Trophoblast cell (in vitro differentiated cells and primary cell): Measurements from ENCODE around the gene CACNA1G.

Experiments used
- DNase-seq, 2 donors: peaks; one replicate each; pipeline ENCODE4 v3.0.0-alpha.2; 2016
- H2AFZ ChIP-seq: 2 replicates; pipeline ENCODE4 v1.6.1; 2013; ENCODE audit warnings: low read length, moderate library complexity, mild to moderate bottlenecking; ENCODE audit not compliant: insufficient read depth, poor library complexity
- H2AK5ac ChIP-seq: 2 replicates; pipeline ENCODE4 v1.6.1; 2013; ENCODE audit warnings: mild to moderate bottlenecking, low read length
- H2BK120ac ChIP-seq: 2 replicates; pipeline ENCODE4 v1.6.1; 2013; ENCODE audit warnings: low read length, mild to moderate bottlenecking, moderate library complexity; ENCODE audit not compliant: insufficient read depth, poor library complexity
- H2BK12ac ChIP-seq: 2 replicates; pipeline ENCODE4 v1.6.1; 2013; ENCODE audit warnings: mild to moderate bottlenecking, low read length, moderate library complexity
- H2BK5ac ChIP-seq: 2 replicates; pipeline ENCODE4 v1.6.1; 2013; ENCODE audit warnings: low read length, low read depth, moderate library complexity, mild to moderate bottlenecking; ENCODE audit not compliant: poor library complexity
- H3K14ac ChIP-seq: 2 replicates; pipeline ENCODE4 v1.6.1; 2013; ENCODE audit warnings: mild to moderate bottlenecking, low read length
- H3K18ac ChIP-seq: 2 replicates; pipeline ENCODE4 v1.6.1; 2013; ENCODE audit warnings: mild to moderate bottlenecking, low read length
- H3K23ac ChIP-seq: 2 replicates; pipeline ENCODE4 v1.6.1; 2013; ENCODE audit warnings: low read length
- H3K27ac ChIP-seq: 2 replicates; pipeline ENCODE4 v1.5.1; 2013; ENCODE audit warnings: low read depth, mild to moderate bottlenecking, inconsistent platforms, low read length, moderate library complexity
- H3K27me3 ChIP-seq: 2 replicates; pipeline ENCODE4 v1.6.1; 2013; ENCODE audit warnings: inconsistent platforms, mild to moderate bottlenecking, low read length, moderate library complexity; ENCODE audit not compliant: insufficient read depth
- H3K36me3 ChIP-seq, 2 experiments: 1 replicate in 1 of 2; 2 replicates in 1 of 2; pipeline ENCODE4 v1.6.1; 2013; ENCODE audit warnings: low read length in 2 of 2, mild to moderate bottlenecking in 2 of 2, moderate library complexity in 1 of 2; ENCODE audit not compliant: insufficient read depth in 2 of 2, control insufficient read depth in 1 of 2
- H3K4ac ChIP-seq: 2 replicates; pipeline ENCODE4 v1.6.1; 2013; ENCODE audit warnings: low read depth, mild to moderate bottlenecking, low read length, moderate library complexity
- H3K4me1 ChIP-seq, 2 experiments: 1 replicate in 1 of 2; 2 replicates in 1 of 2; pipeline ENCODE4 v1.6.1; 2013; ENCODE audit warnings: low read length in 2 of 2, mild to moderate bottlenecking in 2 of 2, moderate library complexity in 1 of 2; ENCODE audit not compliant: insufficient read depth in 2 of 2, control insufficient read depth in 1 of 2
- H3K4me2 ChIP-seq: 2 replicates; pipeline ENCODE4 v1.6.1; 2013; ENCODE audit warnings: inconsistent platforms, mild to moderate bottlenecking, low read length, moderate library complexity
- H3K4me3 ChIP-seq: 2 replicates; pipeline ENCODE4 v1.5.1; 2013; ENCODE audit warnings: mild to moderate bottlenecking, low read depth, low read length, inconsistent platforms
- H3K79me1 ChIP-seq: one replicate; pipeline ENCODE4 v1.6.1; 2013; ENCODE audit warnings: low read length
- H3K79me2 ChIP-seq: 2 replicates; pipeline ENCODE4 v1.6.1; 2013; ENCODE audit warnings: low read length, mild to moderate bottlenecking; ENCODE audit not compliant: control insufficient read depth, insufficient read depth, poor library complexity
- H3K9ac ChIP-seq: 2 replicates; pipeline ENCODE4 v1.6.1; 2013; ENCODE audit warnings: mild to moderate bottlenecking, low read length
- H3K9me3 ChIP-seq: 2 replicates; pipeline ENCODE4 v1.6.1; 2013; ENCODE audit warnings: low read depth, mild to moderate bottlenecking, control low read depth, inconsistent platforms, low read length; ENCODE audit not compliant: insufficient read depth
- H4K12ac ChIP-seq: 2 replicates; pipeline ENCODE4 v1.6.1; 2013; ENCODE audit warnings: low read depth, mild to moderate bottlenecking, low read length, moderate library complexity
- H4K8ac ChIP-seq: 2 replicates; pipeline ENCODE4 v1.6.1; 2013; ENCODE audit warnings: low read depth, mild to moderate bottlenecking, low read length, moderate library complexity
- H4K91ac ChIP-seq: one replicate; pipeline ENCODE4 v1.6.1; 2013; ENCODE audit warnings: low read depth, mild to moderate bottlenecking, low read length, moderate library complexity
- WGBS: extraction: QIAGEN DNeasy Blood & Tissue Kit; methylation state at CpG from one replicate; pipeline ENCODE4 v1.1.7; 2013; ENCODE audit warnings: missing lambda C conversion rate; ENCODE audit not compliant: insufficient read length, insufficient coverage; ENCODE audit errors: extremely low coverage; 5-methylcytosine and 5-hydroxymethylcytosine counted together

CACNA1G gene

DNA sequence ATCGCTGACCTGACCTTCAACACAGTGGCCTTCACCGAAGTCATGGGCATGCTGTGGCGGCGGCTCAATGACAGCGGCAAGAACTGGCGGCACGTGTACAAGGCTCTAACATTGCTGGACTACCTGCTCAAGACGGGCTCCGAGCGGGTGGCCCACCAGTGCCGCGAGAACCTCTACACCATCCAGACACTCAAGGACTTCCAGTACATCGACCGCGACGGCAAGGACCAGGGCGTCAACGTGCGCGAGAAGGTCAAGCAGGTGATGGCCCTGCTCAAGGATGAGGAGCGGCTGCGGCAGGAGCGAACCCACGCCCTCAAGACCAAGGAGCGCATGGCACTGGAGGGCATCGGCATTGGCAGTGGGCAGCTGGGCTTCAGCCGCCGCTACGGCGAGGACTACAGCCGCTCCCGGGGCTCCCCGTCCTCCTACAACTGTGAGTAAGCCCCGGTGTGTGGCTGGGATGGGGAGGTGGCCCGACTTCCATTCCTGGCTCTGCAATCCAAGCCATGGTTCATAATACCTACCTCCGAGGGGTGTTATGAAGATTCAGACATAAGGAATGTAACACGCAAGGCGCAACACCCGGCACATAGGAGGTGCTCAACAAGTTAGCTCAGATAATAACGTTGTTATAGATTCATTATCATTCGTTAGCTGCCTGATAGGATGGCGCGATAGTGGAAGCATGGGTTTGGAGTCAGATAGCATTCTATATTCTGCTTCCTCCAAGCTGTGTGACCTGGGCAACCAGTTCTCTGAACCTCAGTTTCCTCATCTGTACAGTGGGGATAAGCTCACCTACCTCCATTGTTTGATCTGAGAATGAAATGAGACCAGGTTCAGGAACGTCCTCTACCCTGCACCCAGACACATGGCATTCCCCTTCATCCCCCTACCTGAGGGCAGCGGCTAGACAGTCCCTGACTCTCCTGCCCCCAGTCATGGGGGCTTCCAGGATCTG lies 23.6 kb upstream of the CACNA1G start:
- H2AFZ ChIP-seq = no peak overlapping the region
- H2BK5ac ChIP-seq = no peak overlapping the region
- no peaks in the 10 kb centered on the region for H3K27me3 ChIP-seq
- peaks cover 6% of the 10 kb centered on the region for H3K79me2 ChIP-seq
- H3K18ac ChIP-seq = no peak overlapping the region
- no peak overlapping the region for H4K91ac ChIP-seq
- no peak overlapping the region for H2AK5ac ChIP-seq
- H3K14ac ChIP-seq = no peak overlapping the region
- H3K9ac ChIP-seq = no peak overlapping the region
- no peak for DNase-seq
- peaks cover 40 to 42% of the 10 kb centered on the region in 2 experiments for H3K36me3 ChIP-seq
- H3K4ac ChIP-seq = no peak overlapping the region
- H2BK12ac ChIP-seq = no peak overlapping the region
- H3K4me1 ChIP-seq = peaks cover 35 to 39% of the 10 kb centered on the region in 2 experiments
- H3K27ac ChIP-seq = no peak overlapping the region
- no peak overlapping the region for H3K4me3 ChIP-seq
- no peak overlapping the region for H3K4me2 ChIP-seq
- no peaks in the 10 kb centered on the region for H3K9me3 ChIP-seq
- WGBS = no CpG with 5 or more reads among the region's 45 CpGs
- no peak overlapping the region for H3K23ac ChIP-seq
- H4K12ac ChIP-seq = no peak overlapping the region
- H3K79me1 ChIP-seq = peaks cover 28% of the 10 kb centered on the region
- H4K8ac ChIP-seq = no peak overlapping the region
- H2BK120ac ChIP-seq = no peak overlapping the region

DNA sequence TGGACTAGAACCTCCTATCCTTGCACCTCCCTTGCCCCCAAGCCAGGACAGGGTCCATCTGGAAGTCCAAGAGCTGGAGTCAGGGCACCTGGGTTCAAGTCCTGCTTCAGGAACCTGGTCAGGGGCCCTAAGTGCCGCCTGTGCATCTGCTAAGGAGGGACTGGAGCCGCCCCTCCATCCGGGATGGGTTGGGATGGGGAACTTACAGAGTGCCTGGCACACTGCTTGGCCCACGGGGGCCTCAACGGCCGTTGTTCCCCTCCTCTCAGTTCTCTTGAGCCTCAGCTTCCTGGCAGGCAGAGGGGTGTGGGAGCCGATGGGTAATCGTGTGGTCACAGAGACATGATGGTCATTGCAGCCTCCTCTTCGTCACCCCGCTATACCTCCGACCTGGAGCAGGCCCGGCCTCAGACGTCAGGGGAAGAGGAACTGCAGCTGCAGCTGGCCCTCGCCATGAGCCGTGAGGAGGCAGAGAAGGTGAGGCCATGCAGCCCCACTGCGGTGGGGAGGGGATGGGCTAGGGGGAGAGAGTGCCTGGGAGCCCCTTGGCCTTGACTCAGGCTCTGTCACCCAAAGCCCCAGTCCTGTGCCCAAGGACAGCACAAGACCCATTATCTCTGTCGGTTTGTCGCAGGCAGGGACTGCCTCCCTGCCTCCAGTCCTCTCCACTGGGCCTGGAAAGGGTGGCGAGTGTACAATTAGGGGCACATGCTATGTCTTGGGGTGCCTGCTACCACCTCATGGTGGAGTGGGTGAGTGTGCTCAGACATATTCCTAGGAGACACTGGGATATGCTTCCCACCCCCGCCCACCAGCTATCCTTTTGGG lies 22.6 kb upstream of the CACNA1G start:
- no CpG with 5 or more reads among the region's 20 CpGs for WGBS
- H3K4me2 ChIP-seq = no peak overlapping the region
- no peak overlapping the region for H2BK12ac ChIP-seq
- no peak overlapping the region for H2BK120ac ChIP-seq
- no peak overlapping the region for H3K4ac ChIP-seq
- H3K18ac ChIP-seq = no peak overlapping the region
- H4K12ac ChIP-seq = no peak overlapping the region
- no peak overlapping the region for H3K23ac ChIP-seq
- H3K36me3 ChIP-seq = peaks cover 40 to 42% of the 10 kb centered on the region in 2 experiments
- no peak overlapping the region for H2BK5ac ChIP-seq
- H3K79me2 ChIP-seq = peaks cover 3% of the 10 kb centered on the region
- no peak overlapping the region for H2AK5ac ChIP-seq
- H4K8ac ChIP-seq = no peak overlapping the region
- no peaks in the 10 kb centered on the region for H3K27me3 ChIP-seq
- no peak overlapping the region for H3K14ac ChIP-seq
- no peak overlapping the region for H3K27ac ChIP-seq
- peaks cover 37% of the 10 kb centered on the region in 2 experiments for H3K4me1 ChIP-seq
- no peak for DNase-seq
- no peak overlapping the region for H4K91ac ChIP-seq
- H3K9me3 ChIP-seq = no peaks in the 10 kb centered on the region
- H2AFZ ChIP-seq = no peak overlapping the region
- no peak overlapping the region for H3K4me3 ChIP-seq
- H3K79me1 ChIP-seq = peaks cover 22% of the 10 kb centered on the region
- H3K9ac ChIP-seq = no peak overlapping the region

DNA sequence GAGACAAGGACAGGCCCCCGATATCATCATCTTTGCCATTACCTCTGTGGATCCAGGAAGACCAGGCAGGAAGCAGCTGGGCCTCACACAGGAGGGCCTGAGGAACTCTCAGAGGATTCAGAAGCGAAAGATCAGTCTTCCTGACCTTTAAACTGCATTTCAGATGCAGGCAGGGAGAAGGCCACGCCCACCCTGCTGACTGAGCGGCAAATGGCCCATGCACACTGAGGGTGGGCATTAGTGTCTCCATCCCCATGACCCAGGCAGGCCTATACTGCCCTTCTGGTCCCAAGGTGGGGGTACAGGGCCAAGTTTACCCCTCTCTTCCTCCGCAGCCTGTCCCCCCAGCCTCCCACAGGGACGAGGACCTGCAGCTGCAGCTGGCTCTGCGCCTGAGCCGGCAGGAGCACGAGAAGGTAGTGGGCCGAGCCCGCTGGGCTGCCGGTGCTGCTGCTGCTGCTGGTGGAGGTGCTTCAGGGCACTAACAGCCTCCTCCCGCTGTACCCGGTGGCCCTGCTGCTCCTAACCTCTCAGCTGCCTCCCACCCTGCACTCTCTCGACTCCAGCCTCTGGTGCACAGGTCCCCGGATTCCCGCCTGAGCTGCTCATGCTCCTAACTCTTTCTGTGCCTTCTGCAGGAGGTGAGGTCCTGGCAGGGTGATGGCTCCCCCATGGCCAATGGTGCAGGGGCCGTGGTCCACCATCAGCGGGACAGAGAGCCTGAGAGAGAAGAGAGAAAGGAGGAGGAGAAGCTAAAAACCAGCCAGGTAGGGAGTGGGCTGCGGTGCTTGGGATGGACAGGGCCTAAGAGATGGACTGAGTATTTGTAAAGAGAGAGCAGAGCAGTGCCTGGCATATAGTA lies 21.7 kb upstream of the CACNA1G start:
- H3K4ac ChIP-seq = no peak overlapping the region
- no peak overlapping the region for H2BK5ac ChIP-seq
- no peak overlapping the region for H2BK12ac ChIP-seq
- WGBS = no CpG with 5 or more reads among the region's 20 CpGs
- H4K12ac ChIP-seq = no peak overlapping the region
- no peak overlapping the region for H4K91ac ChIP-seq
- H3K9ac ChIP-seq = no peak overlapping the region
- H3K9me3 ChIP-seq = no peaks in the 10 kb centered on the region
- no peak overlapping the region for H3K18ac ChIP-seq
- H3K27ac ChIP-seq = no peak overlapping the region
- no peak overlapping the region for H3K14ac ChIP-seq
- no peak overlapping the region for H2BK120ac ChIP-seq
- H4K8ac ChIP-seq = no peak overlapping the region
- no peak overlapping the region for H3K4me3 ChIP-seq
- H3K79me1 ChIP-seq = peaks cover 19% of the 10 kb centered on the region
- H2AFZ ChIP-seq = no peak overlapping the region
- H3K27me3 ChIP-seq = no peaks in the 10 kb centered on the region
- H3K23ac ChIP-seq = no peak overlapping the region
- peak; percentile 33 to 36 for DNase-seq
- no peak overlapping the region for H2AK5ac ChIP-seq
- peaks cover 40 to 42% of the 10 kb centered on the region in 2 experiments for H3K36me3 ChIP-seq
- H3K79me2 ChIP-seq = peaks cover 2% of the 10 kb centered on the region
- H3K4me1 ChIP-seq = peaks cover 33 to 34% of the 10 kb centered on the region in 2 experiments
- H3K4me2 ChIP-seq = no peak overlapping the region
